HEK293 (cell line): ENCODE results near the gene CLDN10.

Experiments used
- CTCF ChIP-seq: fragments of 450-650 bp; formaldehyde crosslinking; IDR thresholded peaks from 2 replicates; pipeline ENCODE4 v1.5.1; 2016; ENCODE audit warnings: missing biosample characterization, missing genetic modification characterization
- ELK4 ChIP-seq: IDR thresholded peaks from 2 replicates; pipeline ENCODE4 v1.6.1; 2011; ENCODE audit warnings: mild to moderate bottlenecking, low read depth, low read length, borderline replicate concordance
- KLF16 ChIP-seq: fragments of 450-650 bp; formaldehyde crosslinking; IDR thresholded peaks from 2 replicates; pipeline ENCODE4 v1.5.1; 2017; ENCODE audit warnings: missing biosample characterization, missing genetic modification characterization
- RBAK ChIP-seq: fragments of 450-650 bp; formaldehyde crosslinking; IDR thresholded peaks from 2 replicates; pipeline ENCODE4 v1.5.1; 2016; ENCODE audit warnings: missing biosample characterization, missing genetic modification characterization
- SP2 ChIP-seq: fragments of 450-650 bp; formaldehyde crosslinking; IDR thresholded peaks from 2 replicates; pipeline ENCODE4 v1.5.1; 2016; ENCODE audit warnings: missing biosample characterization, missing genetic modification characterization
- ZBTB21 ChIP-seq: fragments of 450-650 bp; formaldehyde crosslinking; IDR thresholded peaks from 2 replicates; pipeline ENCODE4 v1.5.1; 2017; ENCODE audit warnings: missing biosample characterization, missing genetic modification characterization
- ZNF148 ChIP-seq: fragments of 450-650 bp; formaldehyde crosslinking; IDR thresholded peaks from 2 replicates; pipeline ENCODE4 v1.5.0; 2017; ENCODE audit warnings: missing biosample characterization, missing genetic modification characterization, borderline replicate concordance
- ZNF26 ChIP-seq: fragments of 450-650 bp; formaldehyde crosslinking; IDR thresholded peaks from 2 replicates; pipeline ENCODE4 v1.5.1; 2016; ENCODE audit warnings: missing biosample characterization, missing genetic modification characterization
- ZNF324 ChIP-seq: fragments of 450-650 bp; formaldehyde crosslinking; IDR thresholded peaks from 2 replicates; pipeline ENCODE4 v1.5.1; 2016; ENCODE audit warnings: missing biosample characterization, missing genetic modification characterization
- ZNF785 ChIP-seq: fragments of 450-650 bp; formaldehyde crosslinking; IDR thresholded peaks from 2 replicates; pipeline ENCODE4 v1.5.1; 2016; ENCODE audit warnings: missing biosample characterization, missing genetic modification characterization
- ZNF837 ChIP-seq: fragments of 450-650 bp; formaldehyde crosslinking; IDR thresholded peaks from 2 replicates; pipeline ENCODE4 v1.5.1; 2016; ENCODE audit warnings: missing biosample characterization, missing genetic modification characterization
- ZSCAN18 ChIP-seq: fragments of 450-650 bp; formaldehyde crosslinking; IDR thresholded peaks from 2 replicates; pipeline ENCODE4 v1.5.1; 2016; ENCODE audit warnings: missing biosample characterization, missing genetic modification characterization

GRCh38 chr13:95608640-95609323, 56.3 kb downstream of the CLDN10 start:
- TF ChIP-seq KLF16 (tag by site-specific recombination) (no peak), CTCF (tag by site-specific recombination) (no peak), SP2 (tag by site-specific recombination) (no peak), ZNF837 (tag by site-specific recombination) (no peak), RBAK (no peak), ZNF324 (tag by site-specific recombination) (no peak), ZNF26 (no peak), ZNF785 (no peak), ELK4 (no peak), ZSCAN18 (tag by site-specific recombination) (no peak), ZBTB21 (tag by site-specific recombination) (no peak), ZNF148 (no peak)
